ENCODE data around the gene IMP4. TPM values are rescaled to one million over a fixed set of nuclear protein-coding genes. Genes with fewer than 3 reads are reported as not detected.

The IMP4 gene
- total RNA-seq, 1 experiment from 2014 or later: 138 TPM

- no peak for DNase-seq (ENCODE audit: extremely low read depth, low read depth)
These were observed 12.5 kb downstream of the IMP4 start for GRCh38 chr2:130355172-130355577.

- peak; percentile 85 for DNase-seq (ENCODE audit: extremely low read depth, low read depth)
These were observed 13.1 kb downstream of the IMP4 start, which contains the start of gene PTPN18 for GRCh38 chr2:130355578-130356431. PTPN18 (plus strand) TSS chr2:130356056; CDS start chr2:130356108, 52 bp downstream.

GRCh38 chr2:130357864-130358263 is 15.2 kb downstream of the IMP4 start:
- DNase-seq (ENCODE audit: extremely low read depth, low read depth): no peak

- no peak for DNase-seq (ENCODE audit: extremely low read depth, low read depth)
These were observed 16.0 kb downstream of the IMP4 start for GRCh38 chr2:130358420-130359350.

GRCh38 chr2:130359466-130359865 is 16.8 kb downstream of the IMP4 start:
- DNase-seq (ENCODE audit: extremely low read depth, low read depth): no peak

GRCh38 chr2:130363479-130363878 is 20.8 kb downstream of the IMP4 start:
- no peak for DNase-seq (ENCODE audit: extremely low read depth, low read depth)

GRCh38 chr2:130365075-130365474 is 22.4 kb downstream of the IMP4 start:
- DNase-seq (ENCODE audit: extremely low read depth, low read depth): no peak

- DNase-seq (ENCODE audit: extremely low read depth, low read depth): no peak
These were observed 23.3 kb downstream of the IMP4 start for GRCh38 chr2:130365963-130366362.

- no peak for DNase-seq (ENCODE audit: extremely low read depth, low read depth)
These were observed 24.0 kb downstream of the IMP4 start for GRCh38 chr2:130366720-130367119.

- no peak for DNase-seq (ENCODE audit: extremely low read depth, low read depth)
These were observed 26.1 kb downstream of the IMP4 start for GRCh38 chr2:130368786-130369185.

- DNase-seq (ENCODE audit: extremely low read depth, low read depth): no peak
These were observed 26.7 kb downstream of the IMP4 start for GRCh38 chr2:130369311-130369964.

GRCh38 chr2:130369965-130370341 is 27.3 kb downstream of the IMP4 start:
- DNase-seq (ENCODE audit: extremely low read depth, low read depth): no peak

- no peak for DNase-seq (ENCODE audit: extremely low read depth, low read depth)
These were observed 27.8 kb downstream of the IMP4 start for GRCh38 chr2:130370490-130370889.

GRCh38 chr2:130371723-130372054 is 29.0 kb downstream of the IMP4 start:
- DNase-seq (ENCODE audit: extremely low read depth, low read depth): peak; percentile 29

GRCh38 chr2:130372055-130372832 is 29.5 kb downstream of the IMP4 start:
- peak; percentile 86 for DNase-seq (ENCODE audit: extremely low read depth, low read depth)

GRCh38 chr2:130372833-130373807 is 30.4 kb downstream of the IMP4 start:
- DNase-seq (ENCODE audit: extremely low read depth, low read depth): no peak

GRCh38 chr2:130373808-130374365 is 31.2 kb downstream of the IMP4 start:
- no peak for DNase-seq (ENCODE audit: extremely low read depth, low read depth)

GRCh38 chr2:130374587-130375290 is 32.0 kb downstream of the IMP4 start:
- no peak for DNase-seq (ENCODE audit: extremely low read depth, low read depth)

All from NCI-H460 (cell line).